Activated gamma-delta T cell treated with anti-CD3 and anti-CD28 coated beads, Interleukin-2, amount 50 U/mL, for 16 hours (primary cell): ENCODE results near the gene ERP29.
"Not testable (repeated sequence)": the region's sequence is repeated elsewhere in the genome, so short reads cannot be mapped to it uniquely, and the experiment has no call there.

Experiments used
- DNase-seq: peaks from one replicate; pipeline ENCODE4 v3.0.0-alpha.2; 2020; ENCODE audit warnings: low read depth

ERP29 gene

GRCh38 chr12:112004041-112004440 lies 9.2 kb upstream of the ERP29 start:
- DNase-seq, result no peak

DNA sequence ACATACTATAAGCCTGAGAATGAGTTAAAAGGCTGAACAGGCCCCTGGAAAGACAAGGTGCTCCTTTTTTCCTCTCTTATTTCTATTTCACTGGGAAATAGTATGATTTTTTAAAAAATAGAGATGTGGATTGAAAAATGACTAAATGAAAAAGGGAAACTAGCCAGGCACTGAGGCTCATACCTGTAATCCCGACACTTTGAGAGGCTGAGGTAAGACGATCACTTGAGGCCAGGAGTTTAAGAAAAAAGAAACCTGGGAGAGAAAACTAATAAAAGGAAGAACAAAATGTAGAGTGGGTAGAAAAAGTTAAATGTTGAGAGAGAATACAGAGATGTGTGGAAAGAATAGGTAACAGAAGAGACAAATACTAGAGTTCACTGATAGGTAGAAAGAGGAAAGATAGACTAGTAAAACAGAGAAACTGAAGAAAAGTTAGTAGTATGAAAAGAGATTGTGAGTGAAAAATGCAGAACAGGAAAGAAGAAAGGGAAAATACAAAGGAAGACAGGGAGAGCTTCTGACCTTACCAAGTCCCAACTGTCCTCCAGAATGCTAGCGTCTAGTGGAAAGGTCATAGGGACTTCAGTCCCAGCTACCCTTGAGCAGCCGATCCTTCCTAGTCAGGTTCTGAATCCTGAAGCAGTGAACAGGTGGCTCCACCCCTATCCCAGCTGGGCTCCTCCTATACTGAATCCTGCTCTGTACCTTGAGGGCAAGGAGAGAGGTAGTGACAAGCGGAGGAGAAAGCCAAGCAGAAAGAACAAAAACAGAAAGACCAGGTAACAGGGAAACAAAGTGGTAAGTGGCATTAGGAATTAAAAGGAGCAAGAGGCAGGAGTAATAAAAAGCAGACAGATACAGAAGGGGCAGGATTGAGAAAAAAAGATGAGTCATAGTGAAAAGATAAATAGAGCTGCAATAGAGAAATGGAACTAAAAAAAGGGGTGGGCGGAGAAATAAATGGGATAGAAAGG lies 7.5 kb upstream of the ERP29 start:
- DNase-seq, result no peak

DNA sequence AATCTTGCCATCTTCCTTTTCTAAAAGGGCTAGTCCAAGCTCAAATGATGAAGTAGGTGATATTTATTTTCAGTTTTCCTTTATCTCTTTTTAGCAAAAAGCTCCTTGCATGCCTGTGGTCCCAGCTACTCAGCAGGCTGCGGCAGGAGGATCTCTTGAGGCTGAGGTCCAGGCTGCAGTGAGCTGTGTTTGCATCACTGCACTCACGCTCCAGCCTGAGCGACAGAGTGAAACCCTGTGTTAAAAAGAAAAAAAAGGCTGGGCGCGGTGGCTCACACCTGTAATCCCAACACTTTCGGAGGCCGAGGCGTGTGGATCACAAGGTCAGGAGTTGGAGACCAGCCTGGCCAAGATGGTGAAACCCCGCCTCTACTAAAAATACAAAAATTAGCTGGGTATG lies 5.3 kb upstream of the ERP29 start:
- DNase-seq, result no peak

DNA sequence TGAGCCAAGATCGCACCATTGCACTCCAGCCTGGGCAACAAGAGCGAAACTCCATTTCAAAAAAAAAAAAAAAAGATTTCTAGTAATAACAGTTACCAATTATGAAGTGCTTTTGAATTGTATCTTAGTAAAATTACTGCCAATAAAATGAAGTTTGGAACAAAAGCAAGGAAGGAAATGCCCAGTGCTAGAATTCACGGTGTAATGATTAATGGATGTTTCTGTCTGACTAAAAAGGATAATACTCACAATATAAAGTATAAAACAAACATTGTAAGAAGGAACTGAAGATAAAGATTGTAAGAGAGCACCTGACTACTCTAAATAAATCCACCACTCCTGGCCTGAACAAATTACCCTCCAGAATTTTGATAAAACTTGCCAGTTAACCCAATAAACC lies 4.3 kb upstream of the ERP29 start:
- DNase-seq, result no peak

DNA sequence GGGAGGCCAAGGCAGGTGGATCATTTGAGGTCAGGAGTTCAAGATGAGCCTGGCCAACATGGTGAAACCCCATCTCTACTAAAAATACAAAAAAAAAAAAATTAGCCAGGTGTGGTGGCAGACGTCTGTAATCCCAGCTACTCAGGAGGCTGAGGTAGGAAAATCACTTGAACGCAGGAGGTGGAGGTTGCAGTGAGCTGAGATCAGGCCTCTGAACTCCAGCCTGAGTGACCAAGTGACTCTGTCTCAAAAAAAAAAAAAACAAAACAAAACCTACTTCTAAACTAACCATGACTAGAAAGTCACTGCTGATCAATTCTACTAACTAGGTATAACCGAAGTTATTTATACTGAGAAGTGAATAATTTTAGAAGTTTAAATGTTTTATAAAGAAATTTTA lies 3.6 kb upstream of the ERP29 start:
- not testable (repeated sequence) for DNase-seq

DNA sequence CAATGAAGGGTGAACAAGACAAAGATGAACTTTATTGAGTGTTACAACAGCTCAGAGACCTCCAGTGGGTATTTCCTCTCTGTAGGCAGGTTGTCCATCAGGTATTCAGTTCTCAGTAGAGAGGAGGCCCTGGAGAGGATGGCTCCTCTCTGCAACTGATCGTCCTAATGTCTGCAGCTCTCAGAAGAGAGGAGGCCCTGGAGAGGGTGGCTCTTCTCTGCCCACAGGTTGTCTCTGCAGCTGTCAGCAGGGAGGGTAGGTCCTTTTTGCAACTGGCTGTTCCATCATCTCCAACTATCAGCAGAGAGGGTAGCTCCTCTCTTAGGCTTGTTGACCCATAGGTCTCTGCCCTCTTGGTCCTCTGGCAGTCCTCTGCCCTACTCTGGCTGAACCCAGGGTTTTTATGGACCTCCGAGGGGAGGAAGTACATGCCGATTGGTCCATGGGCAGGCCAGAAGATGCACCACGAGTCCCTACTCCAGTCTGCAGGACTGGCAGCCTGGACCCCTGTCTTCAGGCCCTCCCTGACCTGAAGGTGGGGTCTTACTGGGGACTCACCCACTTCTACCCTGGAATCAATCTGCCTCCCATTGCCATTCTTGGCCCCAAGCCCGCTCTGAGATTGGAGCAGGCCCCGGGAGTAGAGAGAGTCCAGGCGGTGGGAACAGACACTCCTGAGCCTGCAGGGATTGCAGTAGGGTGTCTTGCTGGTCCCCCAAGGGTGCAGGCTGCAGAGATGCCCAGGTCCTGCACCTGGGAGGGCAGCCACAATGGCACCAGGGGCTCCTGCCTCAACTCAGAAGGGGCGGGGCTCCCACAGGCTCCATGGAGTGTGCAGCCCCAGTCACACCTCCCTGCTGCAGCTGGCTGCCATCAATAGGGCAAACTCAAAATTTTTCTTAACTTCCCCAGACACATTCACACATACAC lies 2.5 kb upstream of the ERP29 start:
- no peak for DNase-seq

DNA sequence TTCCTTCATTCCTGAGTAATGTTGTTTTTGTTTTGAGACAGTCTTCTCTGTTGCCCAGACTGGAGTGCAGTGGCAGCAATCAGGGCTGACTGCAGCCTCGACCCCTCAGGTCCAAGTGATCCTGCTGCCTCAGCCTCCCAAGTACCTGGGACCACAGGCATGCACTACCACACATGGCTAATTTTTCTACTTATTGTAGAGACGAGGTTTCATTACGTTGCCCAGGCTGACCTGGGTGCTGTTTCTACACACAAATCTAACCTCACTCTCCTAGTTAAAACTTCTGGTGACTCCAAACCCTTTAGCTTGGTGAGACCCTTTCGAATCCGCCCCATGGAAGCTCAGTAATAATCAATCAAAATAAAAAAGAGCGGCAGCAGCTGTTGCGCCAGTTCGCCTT lies 1.5 kb upstream of the ERP29 start:
- no peak for DNase-seq

GRCh38 chr12:112013601-112014402 lies 576 bp downstream of the ERP29 start:
- peak; percentile 46 for DNase-seq

DNA sequence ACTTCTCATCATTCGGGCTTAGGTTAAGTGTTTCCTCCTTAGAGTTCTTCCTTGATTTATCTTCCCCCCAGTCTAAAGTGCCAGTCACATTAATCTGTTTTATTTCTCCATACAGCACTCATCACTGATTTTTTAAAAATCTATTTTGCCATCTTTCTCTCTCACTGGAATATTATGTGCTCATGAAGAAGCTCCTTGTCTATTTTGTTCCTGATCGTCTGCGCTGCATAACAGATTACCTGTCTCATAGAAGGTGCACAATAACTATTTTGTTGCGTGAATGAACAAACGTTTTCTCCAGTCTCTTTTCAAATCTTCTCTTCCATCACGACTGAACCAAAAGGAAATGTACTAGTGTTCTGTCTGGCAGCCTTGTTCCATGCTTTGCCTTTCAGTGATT lies 2.7 kb downstream of the ERP29 start:
- DNase-seq, result no peak

DNA sequence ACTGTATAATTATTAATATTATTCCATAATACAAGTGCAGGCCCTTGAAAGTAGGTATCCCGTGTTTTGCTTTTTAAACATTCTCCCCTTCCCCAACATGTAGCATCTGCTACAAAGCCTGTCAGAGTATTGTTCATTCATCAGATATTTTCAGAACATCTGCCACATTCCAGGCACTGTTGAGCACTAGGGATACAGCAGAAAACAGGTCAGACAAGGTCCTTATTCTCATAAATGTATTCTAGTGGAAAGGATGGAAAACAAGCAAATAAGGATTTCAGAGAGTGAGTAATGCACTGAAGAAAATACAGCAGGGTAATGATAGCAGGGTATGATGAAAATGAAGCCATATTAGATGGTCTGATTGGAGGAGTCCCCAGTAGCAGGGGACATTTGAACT lies 3.8 kb downstream of the ERP29 start:
- no peak for DNase-seq

DNA sequence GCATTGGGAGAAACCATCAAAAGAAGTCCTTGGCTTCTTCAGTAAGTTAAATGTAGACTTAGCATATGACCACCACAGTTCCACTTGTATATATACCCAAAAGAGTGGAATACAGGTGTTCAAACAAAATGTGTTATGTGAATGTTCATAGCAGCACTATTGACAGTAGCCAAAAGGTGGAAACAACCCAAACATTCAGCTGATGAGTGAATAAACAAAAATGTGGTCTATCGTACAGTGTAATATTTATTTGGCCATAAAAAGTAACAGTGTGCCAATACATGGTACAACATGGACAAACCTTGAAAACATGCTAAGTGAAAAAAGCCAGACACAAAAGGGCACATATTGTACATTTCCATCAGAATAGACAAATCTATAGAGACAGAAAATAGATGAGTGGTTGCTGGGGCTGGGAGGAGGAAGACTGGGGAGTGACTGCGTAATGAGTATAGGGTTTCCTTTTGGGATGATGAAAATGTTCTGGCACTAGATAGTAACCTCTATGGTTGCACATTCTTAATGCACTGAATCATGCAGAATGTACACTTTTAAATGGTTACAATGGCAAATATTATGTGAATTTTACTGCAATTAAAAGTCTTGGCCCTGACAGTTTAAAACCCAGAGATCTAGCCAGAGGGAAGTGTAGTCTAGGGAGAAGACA lies 5.5 kb downstream of the ERP29 start:
- DNase-seq, result no peak

DNA sequence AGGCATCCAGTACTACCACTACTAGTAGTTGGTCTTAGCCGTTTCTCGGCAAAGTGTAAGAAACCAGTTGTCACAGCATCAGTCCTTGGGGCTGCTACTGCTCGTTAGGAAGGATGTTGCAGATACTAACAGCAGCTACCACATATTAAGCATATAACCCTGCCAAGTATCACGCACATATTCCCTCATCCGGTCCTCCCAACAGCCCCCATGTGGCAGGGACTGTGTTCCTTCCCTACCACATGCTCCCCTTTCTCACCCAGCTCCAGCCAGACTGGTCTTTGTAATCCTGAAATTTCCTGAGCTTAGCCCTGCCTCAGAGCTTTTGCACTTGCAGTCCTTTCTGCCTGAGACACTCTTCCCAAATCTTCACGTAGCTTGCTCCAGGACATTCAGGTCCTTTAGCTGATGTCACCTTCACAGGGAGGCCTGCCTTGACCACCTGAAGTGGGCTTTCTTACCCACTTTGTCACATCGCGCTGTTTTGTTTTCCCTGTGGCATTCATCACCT lies 7.8 kb downstream of the ERP29 start:
- DNase-seq, result no peak

DNA sequence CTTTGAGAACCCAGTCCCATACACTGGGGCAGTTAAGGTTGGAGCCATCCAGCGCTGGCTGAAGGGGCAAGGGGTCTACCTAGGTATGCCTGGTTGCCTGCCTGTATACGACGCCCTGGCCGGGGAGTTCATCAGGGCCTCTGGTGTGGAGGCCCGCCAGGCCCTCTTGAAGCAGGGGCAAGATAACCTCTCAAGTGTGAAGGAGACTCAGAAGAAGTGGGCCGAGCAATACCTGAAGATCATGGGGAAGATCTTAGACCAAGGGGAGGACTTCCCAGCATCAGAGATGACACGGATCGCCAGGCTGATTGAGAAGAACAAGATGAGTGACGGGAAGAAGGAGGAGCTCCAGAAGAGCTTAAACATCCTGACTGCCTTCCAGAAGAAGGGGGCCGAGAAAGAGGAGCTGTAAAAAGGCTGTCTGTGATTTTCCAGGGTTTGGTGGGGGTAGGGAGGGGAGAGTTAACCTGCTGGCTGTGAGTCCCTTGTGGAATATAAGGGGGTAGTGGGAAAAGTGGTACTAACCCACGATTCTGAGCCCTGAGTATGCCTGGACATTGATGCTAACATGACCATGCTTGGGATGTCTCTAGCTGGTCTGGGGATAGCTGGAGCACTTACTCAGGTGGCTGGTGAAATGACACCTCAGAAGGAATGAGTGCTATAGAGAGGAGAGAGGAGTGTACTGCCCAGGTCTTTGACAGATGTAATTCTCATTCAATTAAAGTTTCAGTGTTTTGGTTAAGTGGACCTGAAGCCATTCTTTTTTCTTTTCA lies 9.2 kb downstream of the ERP29 start:
- DNase-seq, result no peak

DNA sequence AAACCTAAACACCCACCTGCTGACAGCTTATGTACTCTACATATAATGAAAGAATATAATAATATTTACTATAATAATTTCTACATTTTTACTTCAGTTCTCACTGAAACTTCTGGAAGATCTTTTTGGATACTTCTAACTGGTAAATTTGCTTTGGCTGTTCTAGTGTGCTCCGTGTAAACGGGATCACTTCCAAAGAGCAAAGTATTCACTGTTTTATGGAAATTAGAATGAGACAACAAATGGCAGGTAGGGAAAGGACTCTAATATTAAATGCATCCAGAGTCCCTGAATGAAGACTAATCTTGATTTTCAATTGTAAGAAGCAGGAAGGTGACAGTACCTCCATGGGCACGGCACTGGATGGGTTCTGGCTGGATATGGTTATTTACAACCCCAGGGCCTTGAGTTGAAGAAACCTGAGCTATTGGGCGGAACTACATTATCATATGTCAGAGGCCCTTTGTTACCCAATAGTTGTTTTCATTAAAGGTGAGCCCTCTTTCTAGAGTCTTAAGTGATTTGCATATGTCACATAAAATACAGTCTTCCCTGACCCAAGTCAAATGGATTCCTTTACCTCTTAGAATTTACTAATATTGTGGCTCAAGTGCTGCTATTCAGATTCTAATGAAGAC lies 10.7 kb downstream of the ERP29 start:
- DNase-seq, result no peak

DNA sequence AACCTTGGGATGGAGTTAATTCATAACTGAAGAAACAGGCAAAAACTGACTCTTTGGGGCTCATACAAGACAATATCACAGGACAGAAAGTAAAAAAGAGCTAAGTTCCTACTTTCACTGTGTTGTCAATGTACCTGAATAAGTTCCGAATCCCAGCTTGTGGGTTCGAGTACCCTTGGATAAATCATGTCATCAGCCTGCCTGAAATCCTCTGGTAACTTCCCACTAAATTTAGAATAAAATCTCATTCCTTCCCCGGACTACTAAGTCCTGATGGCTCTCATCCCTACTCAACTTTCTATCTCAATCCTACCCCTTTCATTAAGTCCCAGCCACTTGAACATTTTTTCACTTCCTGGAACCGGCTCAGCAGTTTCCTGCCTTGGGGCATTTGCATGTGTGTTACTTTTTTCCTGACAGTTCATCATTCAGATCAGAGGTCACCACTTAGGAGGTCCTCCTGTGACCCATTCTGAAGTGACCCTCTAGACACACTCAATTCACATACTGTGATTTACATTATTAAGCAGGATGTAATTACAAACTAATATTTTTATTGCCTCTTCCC lies 12.7 kb downstream of the ERP29 start:
- DNase-seq, result no peak

GRCh38 chr12:112029301-112029700 lies 16.1 kb downstream of the ERP29 start:
- DNase-seq, result no peak

DNA sequence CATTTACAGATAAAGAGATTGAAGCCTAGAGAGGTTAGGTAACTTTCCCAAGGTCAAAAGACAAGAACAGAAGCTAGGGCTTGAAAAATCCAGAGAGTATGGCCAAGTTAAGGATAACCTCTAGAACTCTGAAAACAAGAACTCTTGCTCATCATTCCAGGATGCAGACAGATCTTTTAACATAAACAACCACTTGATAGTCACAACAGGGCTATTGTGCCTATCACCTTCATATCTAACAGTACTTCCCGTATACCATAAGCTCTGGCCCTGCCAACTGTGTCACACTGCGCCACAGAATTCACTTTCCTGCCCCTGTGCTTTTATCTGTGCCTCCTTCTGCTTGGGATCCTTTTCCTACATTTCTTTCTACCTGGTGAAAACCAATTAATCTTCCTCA lies 18.2 kb downstream of the ERP29 start:
- no peak for DNase-seq

- DNase-seq, result no peak
Measured at GRCh38 chr12:112032292-112032691, 19.1 kb downstream of the ERP29 start.

GRCh38 chr12:112035219-112035785 lies 22.1 kb downstream of the ERP29 start:
- DNase-seq, result no peak
